HG03060 (cell line): ENCODE measurements around the gene IFI44L.
A peak's percentile ranks its signal among the peaks of the same experiment; 100 is the strongest.

Experiments used
- ATAC-seq: cut with Tn5 transposase; IDR thresholded peaks from one replicate; pipeline ENCODE4 v1.9.1; 2021; ENCODE audit warnings: low read depth, moderate number of reproducible peaks; ENCODE audit not compliant: unreplicated experiment

The IFI44L gene

GRCh38 chr1:78633209-78633608 is 13.0 kb downstream of the IFI44L start:
- ATAC-seq, result no peak

GRCh38 chr1:78640462-78640861 is 20.2 kb downstream of the IFI44L start:
- ATAC-seq, result no peak

GRCh38 chr1:78641558-78641957 is 21.3 kb downstream of the IFI44L start:
- ATAC-seq, result no peak

- ATAC-seq, result no peak
These were observed 25.5 kb downstream of the IFI44L start for GRCh38 chr1:78645723-78646122.

GRCh38 chr1:78647238-78647637 is 27.0 kb downstream of the IFI44L start:
- ATAC-seq, result no peak

GRCh38 chr1:78649628-78650027 is 29.4 kb downstream of the IFI44L start, which contains the start of gene IFI44:
Gene IFI44, plus strand, starts transcription at chr1:78649831. Its CDS starts 365 bp downstream, at chr1:78650196.
- ATAC-seq, result peak; percentile 91

- no peak for ATAC-seq
These were observed 29.9 kb downstream of the IFI44L start for GRCh38 chr1:78650114-78650660.

- no peak for ATAC-seq
These were observed 31.0 kb downstream of the IFI44L start for GRCh38 chr1:78651241-78651640.

- no peak for ATAC-seq
These were observed 31.8 kb downstream of the IFI44L start for GRCh38 chr1:78652019-78652560.

GRCh38 chr1:78658901-78659300 is 38.7 kb downstream of the IFI44L start:
- ATAC-seq, result no peak

- no peak for ATAC-seq
These were observed 43.7 kb downstream of the IFI44L start for GRCh38 chr1:78663923-78664322.

- ATAC-seq, result no peak
These were observed 44.5 kb downstream of the IFI44L start for GRCh38 chr1:78664763-78665162.

GRCh38 chr1:78665809-78666208 is 45.6 kb downstream of the IFI44L start:
- no peak for ATAC-seq

- no peak for ATAC-seq
These were observed 47.7 kb downstream of the IFI44L start for GRCh38 chr1:78667939-78668338.

- ATAC-seq, result no peak
These were observed 48.2 kb downstream of the IFI44L start for GRCh38 chr1:78668427-78668826.

GRCh38 chr1:78672428-78672827 is 52.2 kb downstream of the IFI44L start:
- no peak for ATAC-seq

- no peak for ATAC-seq
These were observed 52.9 kb downstream of the IFI44L start for GRCh38 chr1:78673120-78673519.

GRCh38 chr1:78676347-78676982 is 56.2 kb downstream of the IFI44L start:
- no peak for ATAC-seq

GRCh38 chr1:78676993-78677392 is 56.7 kb downstream of the IFI44L start:
- ATAC-seq, result no peak

GRCh38 chr1:78677788-78678187 is 57.5 kb downstream of the IFI44L start:
- no peak for ATAC-seq

- ATAC-seq, result peak; percentile 54
These were observed 58.1 kb downstream of the IFI44L start for GRCh38 chr1:78678324-78678723.

GRCh38 chr1:78681265-78681664 is 61.0 kb downstream of the IFI44L start:
- ATAC-seq, result no peak
